Activated CD8-positive, alpha-beta memory T cell treated with anti-CD3 and anti-CD28 coated beads, Interleukin-2, amount 50 U/mL, for 1 hour (primary cell): ENCODE measurements around the gene TCAP.

Source experiments
- DNase-seq: peaks from one replicate; pipeline ENCODE4 v3.0.0-alpha.2; 2020; ENCODE audit errors: extremely low read depth

Gene TCAP

GRCh38 chr17:39651923-39652586, 13.1 kb upstream of the TCAP start:
- no peak for DNase-seq

GRCh38 chr17:39652587-39653315, 12.4 kb upstream of the TCAP start:
- DNase-seq, result no peak

DNA sequence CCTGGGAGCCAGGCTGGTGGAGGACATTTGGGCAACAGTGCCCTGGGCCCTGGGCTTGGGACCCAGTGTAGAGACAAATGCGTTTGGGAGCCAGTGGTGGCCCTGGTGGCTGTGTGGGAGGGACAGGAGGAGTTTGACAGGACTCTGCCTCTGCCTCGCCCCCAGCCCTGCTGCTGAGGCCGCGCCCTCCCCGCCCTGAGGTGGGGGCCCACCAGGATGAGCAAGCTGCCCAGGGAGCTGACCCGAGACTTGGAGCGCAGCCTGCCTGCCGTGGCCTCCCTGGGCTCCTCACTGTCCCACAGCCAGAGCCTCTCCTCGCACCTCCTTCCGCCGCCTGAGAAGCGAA, 11.9 kb upstream of the TCAP start:
- no peak for DNase-seq

DNA sequence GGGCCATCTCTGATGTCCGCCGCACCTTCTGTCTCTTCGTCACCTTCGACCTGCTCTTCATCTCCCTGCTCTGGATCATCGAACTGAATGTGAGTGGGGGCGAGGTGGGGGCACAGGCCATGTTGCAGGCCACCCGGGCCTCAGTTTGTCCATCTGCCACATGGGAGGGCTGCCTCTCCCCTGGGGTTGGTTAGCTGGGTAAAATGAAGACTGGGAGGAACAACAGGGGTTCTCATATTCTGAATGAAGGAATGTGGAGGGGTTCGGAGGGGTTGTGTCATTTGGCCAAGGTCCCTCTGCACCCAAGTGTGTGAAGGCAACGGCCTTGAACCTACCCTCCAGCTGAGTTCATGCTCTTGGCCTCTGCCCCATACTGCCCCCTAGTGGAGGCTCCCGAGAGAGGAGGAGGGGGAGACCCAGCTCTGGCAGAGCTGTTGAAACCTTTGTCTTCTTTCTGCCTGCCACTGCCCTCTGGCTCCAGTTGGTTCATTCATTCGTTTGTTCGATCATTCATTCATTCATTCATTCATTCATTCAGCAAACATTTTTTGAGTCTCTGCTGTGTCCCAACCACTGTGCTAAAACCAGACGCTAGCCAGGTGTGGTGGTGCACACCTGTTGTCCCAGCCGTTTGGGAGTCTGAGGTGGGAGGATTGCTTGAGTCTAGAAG, 11.4 kb upstream of the TCAP start:
- peak; percentile 39 for DNase-seq

- no peak for DNase-seq
Measured at GRCh38 chr17:39655105-39655504, 10.0 kb upstream of the TCAP start.

DNA sequence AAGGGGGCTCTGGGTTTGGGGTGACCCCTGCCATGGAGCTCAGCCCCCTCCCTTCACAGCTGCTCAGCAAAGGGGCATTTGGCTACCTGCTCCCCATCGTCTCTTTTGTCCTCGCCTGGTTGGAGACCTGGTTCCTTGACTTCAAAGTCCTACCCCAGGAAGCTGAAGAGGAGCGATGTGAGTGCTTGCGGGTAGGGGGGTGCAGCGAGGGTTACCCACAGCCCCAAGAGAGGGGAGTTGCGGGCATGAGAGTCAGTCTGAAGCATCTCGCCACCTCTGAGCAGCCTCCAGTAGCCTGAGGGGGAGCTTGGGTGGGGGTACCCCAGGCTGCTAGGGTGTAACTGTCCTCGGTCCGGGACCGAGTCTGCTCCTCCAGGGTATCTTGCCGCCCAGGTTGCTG, 6.8 kb upstream of the TCAP start:
- DNase-seq, result no peak

- no peak for DNase-seq
Measured at GRCh38 chr17:39658760-39659159, 6.4 kb upstream of the TCAP start.

DNA sequence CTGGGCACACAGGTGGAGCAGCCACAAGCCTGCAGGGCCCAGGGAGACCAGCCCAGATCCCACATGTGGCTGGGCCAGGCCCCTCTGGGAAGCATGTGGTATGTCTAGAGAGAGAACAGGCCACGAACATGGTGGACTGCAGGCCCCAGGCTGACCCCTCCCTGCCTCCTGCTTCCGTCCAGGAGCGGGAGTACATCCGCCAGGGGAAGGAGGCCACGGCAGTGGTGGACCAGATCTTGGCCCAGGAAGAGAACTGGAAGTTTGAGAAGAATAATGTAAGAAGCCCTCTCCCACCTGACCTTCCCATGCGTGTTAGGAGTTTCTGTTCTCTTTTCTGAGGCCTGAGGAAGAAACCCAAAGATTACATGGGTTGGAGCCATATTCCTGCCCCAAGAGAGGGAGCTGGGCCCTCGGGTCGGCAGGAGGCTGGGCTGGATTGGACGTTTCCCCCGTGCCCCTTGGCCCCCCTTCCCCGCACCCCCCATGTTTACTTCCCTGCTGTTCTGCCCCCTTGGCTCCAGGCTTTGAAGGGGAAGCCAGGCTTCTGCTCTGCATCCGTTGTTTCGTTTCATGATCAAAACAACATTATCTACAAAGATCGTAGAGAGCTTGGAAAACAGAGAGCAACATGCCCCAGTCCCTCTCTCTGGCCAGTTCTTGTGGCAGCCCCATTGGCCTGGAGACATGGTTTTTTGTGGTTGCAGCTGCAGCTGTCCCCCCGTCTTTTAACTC, 5.7 kb upstream of the TCAP start:
- DNase-seq, result no peak

DNA sequence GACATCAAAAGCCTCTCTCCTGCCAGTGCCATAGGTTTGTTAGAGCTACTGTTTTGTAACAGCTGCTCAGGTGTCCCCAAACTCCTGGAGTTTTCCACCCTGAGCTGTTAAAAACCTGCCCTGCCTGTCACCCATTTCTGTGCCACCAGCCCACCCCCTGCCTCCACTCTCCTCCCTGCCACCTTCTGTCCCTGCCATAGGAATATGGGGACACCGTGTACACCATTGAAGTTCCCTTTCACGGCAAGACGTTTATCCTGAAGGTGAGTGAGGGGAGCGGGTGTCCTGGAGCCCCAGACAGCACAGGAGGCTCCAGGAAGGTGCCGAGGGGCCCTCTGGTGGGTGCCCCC, 5.2 kb upstream of the TCAP start:
- no peak for DNase-seq

DNA sequence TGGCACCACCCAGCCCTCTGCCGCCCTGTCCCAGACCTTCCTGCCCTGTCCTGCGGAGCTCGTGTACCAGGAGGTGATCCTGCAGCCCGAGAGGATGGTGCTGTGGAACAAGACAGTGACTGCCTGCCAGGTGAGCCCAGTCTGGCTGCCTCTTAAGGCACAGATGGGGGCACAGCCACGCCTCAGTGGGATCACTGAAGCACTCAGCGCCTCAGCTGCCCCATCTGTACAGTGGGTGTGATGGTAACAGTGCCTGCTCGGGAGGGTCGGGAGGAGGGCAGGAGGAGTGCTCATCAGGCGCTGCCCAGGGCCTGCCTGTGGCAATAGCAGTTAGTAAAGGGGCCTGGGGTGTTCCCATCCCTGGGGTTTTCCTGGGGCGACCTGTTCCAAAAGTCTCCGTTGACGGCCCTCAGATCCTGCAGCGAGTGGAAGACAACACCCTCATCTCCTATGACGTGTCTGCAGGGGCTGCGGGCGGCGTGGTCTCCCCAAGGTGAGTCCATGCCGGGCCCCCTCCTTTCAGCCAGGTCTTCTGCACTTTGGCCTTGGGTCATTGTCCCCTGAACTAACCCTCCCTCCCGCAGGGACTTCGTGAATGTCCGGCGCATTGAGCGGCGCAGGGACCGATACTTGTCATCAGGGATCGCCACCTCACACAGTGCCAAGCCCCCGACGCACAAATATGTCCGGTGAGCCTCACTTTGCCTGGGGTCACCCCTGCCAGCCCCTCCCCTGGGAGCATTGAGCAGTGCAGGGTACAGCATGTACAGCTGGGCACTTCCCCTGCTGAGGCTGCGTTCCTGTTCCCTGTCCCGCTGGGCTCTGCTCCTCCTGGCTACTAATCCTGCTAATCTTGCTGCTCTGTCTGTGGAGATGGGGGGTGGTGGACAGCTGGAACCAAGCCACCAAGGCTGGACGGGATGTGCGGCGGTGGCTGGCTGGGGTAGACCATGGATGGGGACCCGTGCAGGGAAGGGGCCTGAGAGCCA, 4.5 kb upstream of the TCAP start:
- no peak for DNase-seq

DNA sequence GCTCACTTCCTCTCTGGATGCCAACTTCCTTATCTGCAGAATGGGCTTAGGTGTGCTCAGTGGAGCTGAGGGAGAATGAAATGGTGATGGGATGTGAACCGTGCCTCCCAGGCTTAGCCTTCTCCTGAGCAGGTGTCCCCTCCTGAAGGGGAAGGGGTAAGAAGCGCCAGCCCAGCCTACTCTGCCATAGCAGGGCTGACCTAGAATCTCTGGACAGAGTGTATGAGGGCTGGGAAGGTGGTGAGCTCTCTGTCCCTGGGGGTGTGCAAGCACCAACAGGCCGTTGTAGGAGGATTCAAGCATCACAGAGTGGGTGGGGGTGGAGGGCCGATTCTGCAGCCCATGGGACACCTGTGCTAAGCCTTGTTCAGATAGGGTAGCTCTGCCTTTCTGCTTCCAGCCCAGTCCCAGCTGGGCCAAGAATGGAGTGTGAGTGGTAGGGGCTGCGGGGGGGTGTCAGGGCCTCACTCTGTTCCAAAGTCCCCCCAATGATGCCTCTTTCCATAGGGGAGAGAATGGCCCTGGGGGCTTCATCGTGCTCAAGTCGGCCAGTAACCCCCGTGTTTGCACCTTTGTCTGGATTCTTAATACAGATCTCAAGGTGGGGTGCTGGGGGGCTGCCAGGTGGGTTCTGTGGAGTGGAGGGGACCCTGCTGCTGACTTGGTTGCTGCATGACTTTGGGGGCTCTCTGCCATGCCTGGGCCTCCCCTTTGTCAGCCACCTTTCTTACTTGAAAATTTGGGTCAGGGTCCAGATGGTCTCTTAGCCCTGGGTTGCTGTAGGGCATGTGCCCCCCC, 3.2 kb upstream of the TCAP start:
- no peak for DNase-seq

DNA sequence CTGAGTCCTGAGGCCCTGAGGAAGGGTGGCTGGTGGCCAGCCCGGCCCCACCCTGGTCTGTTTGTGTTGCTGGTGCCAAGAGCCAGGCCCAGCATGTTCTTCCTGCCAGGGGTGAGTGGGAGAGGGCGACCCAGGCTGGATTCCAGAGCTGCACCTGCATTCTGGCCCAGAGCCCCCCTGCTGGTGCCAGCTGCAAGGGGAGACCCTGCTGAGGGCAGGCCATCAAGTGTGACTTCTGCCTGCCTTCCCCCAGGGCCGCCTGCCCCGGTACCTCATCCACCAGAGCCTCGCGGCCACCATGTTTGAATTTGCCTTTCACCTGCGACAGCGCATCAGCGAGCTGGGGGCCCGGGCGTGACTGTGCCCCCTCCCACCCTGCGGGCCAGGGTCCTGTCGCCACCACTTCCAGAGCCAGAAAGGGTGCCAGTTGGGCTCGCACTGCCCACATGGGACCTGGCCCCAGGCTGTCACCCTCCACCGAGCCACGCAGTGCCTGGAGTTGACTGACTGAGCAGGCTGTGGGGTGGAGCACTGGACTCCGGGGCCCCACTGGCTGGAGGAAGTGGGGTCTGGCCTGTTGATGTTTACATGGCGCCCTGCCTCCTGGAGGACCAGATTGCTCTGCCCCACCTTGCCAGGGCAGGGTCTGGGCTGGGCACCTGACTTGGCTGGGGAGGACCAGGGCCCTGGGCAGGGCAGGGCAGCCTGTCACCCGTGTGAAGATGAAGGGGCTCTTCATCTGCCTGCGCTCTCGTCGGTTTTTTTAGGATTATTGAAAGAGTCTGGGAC, 2.4 kb upstream of the TCAP start:
- no peak for DNase-seq

DNA sequence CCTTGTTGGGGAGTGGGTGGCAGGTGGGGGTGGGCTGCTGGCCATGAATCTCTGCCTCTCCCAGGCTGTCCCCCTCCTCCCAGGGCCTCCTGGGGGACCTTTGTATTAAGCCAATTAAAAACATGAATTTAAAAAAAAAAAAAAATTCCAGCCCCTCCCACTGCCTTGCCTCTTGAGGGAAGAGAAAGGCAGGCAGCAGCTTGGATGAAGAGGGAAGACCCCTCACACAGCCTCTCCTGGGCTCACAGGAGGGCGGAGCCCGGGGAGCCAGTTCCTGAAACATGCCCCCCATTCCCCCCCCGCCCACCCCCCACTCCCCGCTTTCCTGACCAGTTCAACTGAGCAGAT, 1.8 kb upstream of the TCAP start:
- no peak for DNase-seq

- DNase-seq, result no peak
Measured at GRCh38 chr17:39663688-39664580, 1.2 kb upstream of the TCAP start.

- no peak for DNase-seq
Measured at GRCh38 chr17:39665642-39666224, 584 bp downstream of the TCAP start.

DNA sequence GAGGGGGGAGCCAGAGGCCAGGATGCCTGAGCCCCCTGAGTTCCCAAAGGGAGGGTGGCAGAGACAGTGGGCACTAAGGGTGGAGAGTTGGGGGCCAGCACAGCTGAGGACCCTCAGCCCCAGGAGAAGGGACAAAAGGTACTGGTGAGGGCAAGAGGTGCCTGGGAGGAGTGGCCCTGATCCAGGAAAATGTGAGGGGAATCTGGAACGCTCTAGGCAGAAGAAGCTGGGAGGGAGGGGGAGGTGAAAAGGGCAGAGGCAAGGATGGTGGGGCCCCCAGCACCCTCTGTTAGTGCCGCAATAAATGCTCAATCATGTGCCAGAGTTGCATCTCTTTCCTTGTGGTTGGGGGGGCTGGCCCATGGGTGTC, 1.1 kb downstream of the TCAP start:
- DNase-seq, result no peak

GRCh38 chr17:39666601-39667261, 1.6 kb downstream of the TCAP start:
- no peak for DNase-seq
